Right lobe of liver (tissue), 6 donors: Measurements from ENCODE around the gene NUP188. TPM values are rescaled to one million over a fixed set of nuclear protein-coding genes. Genes with fewer than 3 reads are reported as not detected.
A peak's percentile ranks its signal among the peaks of the same experiment; 100 is the strongest.
"Not testable (repeated sequence)": the region's sequence is repeated elsewhere in the genome, so short reads cannot be mapped to it uniquely, and the experiment has no call there.

ENCODE experiments used
- ATAC-seq, 4 donors: fragments of 200-7000 bp; cut with Tn5 transposase; one replicate each; pipeline ENCODE4 v1.9.1; 2020; ENCODE audit warnings: mild to moderate bottlenecking in 4 of 4, moderate library complexity in 4 of 4
- DNase-seq, 3 donors: peaks; one replicate each; pipeline ENCODE4 v3.0.0-alpha.2; 2020
- H3K27ac ChIP-seq, 3 donors: fragments of 200-600 bp; one replicate each; pipeline ENCODE4 v1.8.0; 2022
- H3K27me3 ChIP-seq, 2 donors: fragments of 200-600 bp; one replicate each; pipeline ENCODE4 v1.8.0; 2022
- H3K36me3 ChIP-seq, 4 donors: fragments of 200-600 bp; sonication (generic) in 1 of 4; one replicate each; pipeline versions ENCODE4 v1.5.1 to v1.8.0; 2017 to 2022; ENCODE audit warnings: control low read depth in 1 of 4
- H3K4me1 ChIP-seq, 4 donors: fragments of 200-600 bp; sonication (generic) in 1 of 4; one replicate each; pipeline versions ENCODE4 v1.5.1 to v1.8.0; 2017 to 2022; ENCODE audit warnings: control low read depth in 1 of 4
- H3K4me3 ChIP-seq, 3 donors: fragments of 200-600 bp; one replicate each; pipeline ENCODE4 v1.8.0; 2022
- H3K9me3 ChIP-seq, 4 donors: fragments of 200-600 bp; sonication (generic) in 1 of 4; one replicate each; pipeline versions ENCODE4 v1.5.1 to v1.8.0; 2017 to 2022; ENCODE audit warnings: control low read depth in 1 of 4
- POLR2A ChIP-seq: fragments of 450-650 bp; IDR thresholded peaks from one replicate; pipeline ENCODE4 v1.6.1; 2017; ENCODE audit warnings: antibody characterized with exemption, mild to moderate bottlenecking
- WGBS: methylation state at CpG from one replicate; pipeline ENCODE4 v1.1.6; 2018; ENCODE audit warnings: low coverage, low lambda C conversion rate; ENCODE audit not compliant: insufficient coverage; ENCODE audit errors: missing lambda C conversion rate; 5-methylcytosine and 5-hydroxymethylcytosine counted together
- intact Hi-C, 2 donors: fragments of 100-400 bp; cut with DNase I; formaldehyde crosslinking; loops; one replicate each; pipeline versions ENCODE4 v1.11.2 to v1.14.1; 2022
- total RNA-seq, 6 experiments: library from RNA; depleted of rRNA in 2 of 6; stranded (reverse); fragments of >200 nt in 2 of 6; fragmentation: NEBNext Ultra II Directional in 3 of 6; extraction: Animal tissue kit (Norgen Biotek cat#: 25700) in 3 of 6; gene quantifications; one replicate each; pipeline versions ENCODE4 v1.1.0 to v1.2.4, GENCODE V29; 2016 to 2023
- TF ChIP-seq, protein P1 (sequence below), 4 donors: fragments of 200-600 bp in 3 of 4; fragments of 450-650 bp in 1 of 4; IDR thresholded peaks; one replicate each; pipeline versions ENCODE4 v1.5.1 to v1.8.0; 2016 to 2022; ENCODE audit warnings: antibody characterized with exemption in 4 of 4, mild to moderate bottlenecking in 2 of 4
- donor health status: DM: no; HTN: yes; CAD: no.
- donor health status: DM: no; HTN: no; CAD: no.
- donor health status: DM: no; HTN: no; CAD: no.
- donor health status: DM: no; HTN: yes; CAD: no.
- donor health status: DM: no; HTN: yes; CAD: no.

The NUP188 gene
- total RNA-seq, 6 experiments from 2014 or later, result 10.5 to 18.7 (median 15.6) TPM

DNA sequence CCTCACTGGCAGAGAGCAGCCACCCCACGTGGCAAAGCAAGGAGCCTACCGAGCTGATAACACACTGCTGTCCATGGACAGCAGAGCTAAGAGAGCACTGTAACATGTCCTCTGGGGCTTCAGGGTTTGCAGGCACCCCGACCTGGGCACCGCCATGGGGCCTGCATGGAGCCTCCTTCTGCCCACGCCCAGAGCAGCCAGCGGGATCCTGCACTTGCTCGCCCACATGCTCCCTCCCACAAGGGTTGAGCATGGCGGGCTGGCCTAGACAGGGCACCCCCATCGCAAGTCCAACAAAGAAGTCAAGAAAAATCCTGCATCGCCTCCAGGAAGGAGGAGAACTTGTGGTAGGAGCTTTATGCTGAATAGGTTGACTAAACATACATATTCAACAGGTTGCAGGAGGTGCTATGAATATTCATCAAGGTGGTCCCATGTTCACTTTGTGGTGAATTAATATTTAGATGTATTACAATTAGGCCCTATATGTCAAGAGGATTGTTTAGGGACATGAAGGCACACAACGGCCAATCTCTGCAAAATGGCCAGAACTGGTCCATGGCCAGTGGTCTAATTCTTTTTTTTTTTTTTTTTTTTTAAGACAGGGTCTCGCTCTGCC lies 85.2 kb downstream of the NUP188 start:
- Histone ChIP-seq H3K9me3 (no peaks in the 10 kb centered on the region), H3K27ac (no peak overlapping the region), H3K27me3 (no peaks in the 10 kb centered on the region), H3K4me3 (no peak overlapping the region), H3K4me1 (peaks cover 0 to 14% (median 5%) of the 10 kb centered on the region in 4 donors), H3K36me3 (no peaks in the 10 kb centered on the region)
- ATAC-seq, result no peak
- no peak for DNase-seq
- intact Hi-C loops, result no loop called here
- WGBS, result 90% methylated on average over 7 of the region's 12 CpGs
- TF ChIP-seq POLR2A, result no peak
- TF ChIP-seq, protein P1, sequence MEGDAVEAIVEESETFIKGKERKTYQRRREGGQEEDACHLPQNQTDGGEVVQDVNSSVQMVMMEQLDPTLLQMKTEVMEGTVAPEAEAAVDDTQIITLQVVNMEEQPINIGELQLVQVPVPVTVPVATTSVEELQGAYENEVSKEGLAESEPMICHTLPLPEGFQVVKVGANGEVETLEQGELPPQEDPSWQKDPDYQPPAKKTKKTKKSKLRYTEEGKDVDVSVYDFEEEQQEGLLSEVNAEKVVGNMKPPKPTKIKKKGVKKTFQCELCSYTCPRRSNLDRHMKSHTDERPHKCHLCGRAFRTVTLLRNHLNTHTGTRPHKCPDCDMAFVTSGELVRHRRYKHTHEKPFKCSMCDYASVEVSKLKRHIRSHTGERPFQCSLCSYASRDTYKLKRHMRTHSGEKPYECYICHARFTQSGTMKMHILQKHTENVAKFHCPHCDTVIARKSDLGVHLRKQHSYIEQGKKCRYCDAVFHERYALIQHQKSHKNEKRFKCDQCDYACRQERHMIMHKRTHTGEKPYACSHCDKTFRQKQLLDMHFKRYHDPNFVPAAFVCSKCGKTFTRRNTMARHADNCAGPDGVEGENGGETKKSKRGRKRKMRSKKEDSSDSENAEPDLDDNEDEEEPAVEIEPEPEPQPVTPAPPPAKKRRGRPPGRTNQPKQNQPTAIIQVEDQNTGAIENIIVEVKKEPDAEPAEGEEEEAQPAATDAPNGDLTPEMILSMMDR (IDR thresholded peaks at IDR 0.05), result no peak

DNA sequence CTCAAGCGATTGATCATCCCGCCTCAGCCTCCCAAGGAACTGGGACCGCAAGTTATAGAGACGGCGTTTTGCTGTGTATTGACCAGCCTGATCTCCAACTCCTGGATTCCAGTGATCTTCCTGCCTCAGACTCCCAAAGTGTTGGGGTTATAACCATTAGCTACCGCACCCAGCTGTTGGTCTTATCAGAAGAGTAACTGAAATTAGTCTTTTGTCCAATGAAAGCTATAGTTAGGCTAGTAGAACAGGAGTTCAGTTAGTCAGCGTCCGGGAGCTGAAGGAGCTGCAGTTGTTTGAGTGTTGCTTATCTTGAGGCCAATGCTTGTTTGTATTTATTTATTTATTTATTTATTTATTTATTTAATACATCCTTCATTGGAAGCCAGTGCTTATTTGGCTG lies 85.7 kb downstream of the NUP188 start:
- DNase-seq, result no peak
- no peaks in the 10 kb centered on the region for H3K27me3 ChIP-seq
- TF ChIP-seq, protein P1 (IDR thresholded peaks at IDR 0.05), result no peak
- TF ChIP-seq POLR2A, result no peak
- no peak overlapping the region for H3K4me3 ChIP-seq
- WGBS, result 88% methylated on average over 8 of the region's 8 CpGs
- no peaks in the 10 kb centered on the region for H3K36me3 ChIP-seq
- intact Hi-C loops, result no loop called here
- H3K4me1 ChIP-seq, result peaks cover 0 to 17% (median 7%) of the 10 kb centered on the region in 4 donors
- ATAC-seq, result no peak
- no peak overlapping the region for H3K27ac ChIP-seq
- H3K9me3 ChIP-seq, result no peaks in the 10 kb centered on the region

DNA sequence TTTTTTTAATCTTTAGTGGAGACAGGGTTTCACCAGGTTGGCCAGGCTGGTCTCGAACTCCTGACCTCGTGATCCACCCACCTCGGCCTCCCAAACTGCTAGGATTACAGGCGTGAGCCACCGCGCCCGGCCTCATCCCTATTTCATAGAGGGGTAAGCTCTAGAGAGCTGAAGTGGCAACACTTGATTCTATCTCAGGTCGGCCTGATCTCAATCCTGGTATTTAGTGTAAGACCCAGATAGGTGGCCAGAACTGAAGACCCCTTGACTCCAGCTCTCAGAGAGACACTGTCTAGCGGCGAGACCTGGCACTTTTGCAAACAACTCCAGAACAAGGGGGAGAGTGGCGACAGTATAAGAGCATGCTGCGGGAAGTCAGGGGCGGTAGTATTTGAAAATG lies 88.3 kb downstream of the NUP188 start:
- Histone ChIP-seq H3K4me1 (peaks cover 0 to 17% (median 5%) of the 10 kb centered on the region in 4 donors), H3K27ac (peak overlapping the region in 1 of 3 donors; percentile 56), H3K4me3 (peak overlapping the region; percentile 73 to 99 (median 84))
- 34% methylated on average over 11 of the region's 13 CpGs for WGBS
- H3K36me3 ChIP-seq, DNase-seq, H3K9me3 ChIP-seq, H3K27me3 ChIP-seq, intact Hi-C loops: not testable (repeated sequence)
- ATAC-seq, result peak in 3 of 4 donors; percentile 4 to 18 (median 4)

DNA sequence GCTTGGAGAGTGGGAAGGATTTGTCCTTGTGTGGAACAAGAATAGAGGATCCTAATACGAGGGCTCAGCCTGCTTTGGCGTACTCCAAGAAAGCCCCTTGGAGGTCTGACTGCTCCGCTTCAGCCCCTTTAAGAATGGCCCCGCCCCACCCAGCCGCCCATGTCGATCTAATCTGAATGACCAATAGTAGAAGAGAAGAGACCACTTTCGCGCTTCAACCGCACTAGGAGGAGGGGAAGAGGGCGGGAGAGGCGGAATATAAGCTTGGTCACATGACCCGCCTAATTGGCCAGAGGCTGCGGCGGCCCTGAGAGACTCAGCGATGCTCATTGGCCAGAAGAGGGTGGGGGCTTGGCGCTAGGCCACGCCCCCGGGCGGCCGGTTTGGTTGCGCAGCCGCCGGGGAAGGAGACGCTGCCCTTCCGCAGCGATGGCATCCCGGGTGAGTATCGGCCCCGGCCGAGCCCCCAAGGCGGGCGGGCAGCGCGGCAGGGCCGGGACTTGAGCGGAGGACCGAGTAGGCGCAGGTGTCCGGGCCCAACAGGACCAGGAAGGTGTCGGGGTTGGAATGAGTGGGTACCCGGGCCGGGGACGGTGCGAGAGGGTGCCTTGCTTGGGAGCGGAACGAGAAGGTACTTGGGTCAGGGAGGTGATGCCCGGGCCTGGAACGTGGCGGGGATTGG lies 88.9 kb downstream of the NUP188 start, which contains the start of gene MIGA2:
MIGA2 (plus strand) TSS at position 386 of the 682 bp plus-strand sequence. CDS start 3,969 bp downstream, outside the sequence.
- DNase-seq (peak; percentile 96 to 98 (median 98)), ATAC-seq (peak; percentile 96 to 98 (median 96))
- peak within 1 kb of the TSS in 2 of 3 donors; percentile 12 to 56 for H3K27ac ChIP-seq
- H3K27me3 ChIP-seq, result no peaks in the 10 kb centered on the region
- TF ChIP-seq, protein P1 (IDR thresholded peaks at IDR 0.05), result no peak
- peak; percentile 92 for TF ChIP-seq POLR2A
- peaks cover 0 to 17% (median 5%) of the 10 kb centered on the region in 4 donors for H3K4me1 ChIP-seq
- H3K9me3 ChIP-seq, result no peaks in the 10 kb centered on the region
- peaks cover 0 to 5% (median 0%) of the 10 kb centered on the region in 4 donors for H3K36me3 ChIP-seq
- H3K4me3 ChIP-seq, result peak within 1 kb of the TSS; percentile 73 to 99 (median 84)
- intact Hi-C loops, result no loop called here
- WGBS, result 0% methylated on average over 27 of the region's 49 CpGs
